ENCODE measurements around the gene EXOC4.
A peak's percentile ranks its signal among the peaks of the same experiment; 100 is the strongest.
"Not testable (repeated sequence)": the region's sequence is repeated elsewhere in the genome, so short reads cannot be mapped to it uniquely, and the experiment has no call there.

EXOC4 gene

GRCh38 chr7:133315332-133316040, 62.6 kb downstream of the EXOC4 start:
- DNase-seq = no peak

GRCh38 chr7:133319842-133320241, 67.0 kb downstream of the EXOC4 start:
- no peak for DNase-seq

- no peak for DNase-seq
These were observed 68.0 kb downstream of the EXOC4 start for GRCh38 chr7:133320891-133321290.

GRCh38 chr7:133321366-133321765, 68.5 kb downstream of the EXOC4 start:
- DNase-seq = not testable (repeated sequence)

GRCh38 chr7:133326745-133327144, 73.9 kb downstream of the EXOC4 start:
- DNase-seq = not testable (repeated sequence)

GRCh38 chr7:133328021-133328420, 75.1 kb downstream of the EXOC4 start:
- not testable (repeated sequence) for DNase-seq

- no peak for DNase-seq
These were observed 77.2 kb downstream of the EXOC4 start for GRCh38 chr7:133330085-133330484.

GRCh38 chr7:133331861-133332260, 79.0 kb downstream of the EXOC4 start:
- no peak for DNase-seq

GRCh38 chr7:133339772-133340171, 86.9 kb downstream of the EXOC4 start:
- peak in 1 of 2 donors; percentile 9 for DNase-seq

- DNase-seq = no peak
These were observed 91.4 kb downstream of the EXOC4 start for GRCh38 chr7:133344275-133344674.

- no peak for DNase-seq
These were observed 93.0 kb downstream of the EXOC4 start for GRCh38 chr7:133345690-133346421.

- no peak for DNase-seq
These were observed 95.4 kb downstream of the EXOC4 start for GRCh38 chr7:133348250-133348649.

GRCh38 chr7:133349101-133349500, 96.2 kb downstream of the EXOC4 start:
- no peak for DNase-seq

GRCh38 chr7:133352430-133352829, 99.6 kb downstream of the EXOC4 start:
- DNase-seq = no peak

- DNase-seq = no peak
These were observed 100.9 kb downstream of the EXOC4 start for GRCh38 chr7:133353775-133354174.

GRCh38 chr7:133354546-133355324, 101.9 kb downstream of the EXOC4 start:
- peak in 1 of 2 donors; percentile 14 for DNase-seq

- peak in 1 of 2 donors; percentile 16 for DNase-seq
These were observed 102.4 kb downstream of the EXOC4 start for GRCh38 chr7:133355325-133355708.

GRCh38 chr7:133355822-133356221, 102.9 kb downstream of the EXOC4 start:
- DNase-seq = no peak

- DNase-seq = no peak
These were observed 105.8 kb downstream of the EXOC4 start for GRCh38 chr7:133358708-133359107.

GRCh38 chr7:133359449-133359848, 106.6 kb downstream of the EXOC4 start:
- no peak for DNase-seq

GRCh38 chr7:133360201-133360600, 107.3 kb downstream of the EXOC4 start:
- DNase-seq = no peak

GRCh38 chr7:133361806-133362205, 108.9 kb downstream of the EXOC4 start:
- DNase-seq = no peak

GRCh38 chr7:133364959-133365690, 112.2 kb downstream of the EXOC4 start:
- no peak for DNase-seq

Data from inflammatory macrophage (primary cell).